ENCODE measurements around the gene KRTAP5-4.
"Not testable (repeated sequence)": the region's sequence is repeated elsewhere in the genome, so short reads cannot be mapped to it uniquely, and the experiment has no call there.

The KRTAP5-4 gene, protein sequence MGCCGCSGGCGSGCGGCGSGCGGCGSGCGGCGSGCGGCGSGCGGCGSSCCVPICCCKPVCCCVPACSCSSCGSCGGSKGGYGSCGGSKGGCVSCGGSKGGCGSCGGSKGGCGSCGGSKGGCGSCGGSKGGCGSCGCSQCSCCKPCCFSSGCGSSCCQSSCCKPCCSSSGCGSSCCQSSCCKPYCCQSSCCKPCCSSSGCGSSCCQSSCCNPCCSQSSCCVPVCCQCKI

GRCh38 chr11:1622086-1622485 lies at the start of gene KRTAP5-4:
Gene KRTAP5-4 (minus strand): TSS chr11:1622138. CDS start chr11:1622093, 45 bp downstream.
- DNase-seq, result no peak

GRCh38 chr11:1671658-1672057 lies 49.7 kb upstream of the KRTAP5-4 start:
- DNase-seq, result no peak

DNA sequence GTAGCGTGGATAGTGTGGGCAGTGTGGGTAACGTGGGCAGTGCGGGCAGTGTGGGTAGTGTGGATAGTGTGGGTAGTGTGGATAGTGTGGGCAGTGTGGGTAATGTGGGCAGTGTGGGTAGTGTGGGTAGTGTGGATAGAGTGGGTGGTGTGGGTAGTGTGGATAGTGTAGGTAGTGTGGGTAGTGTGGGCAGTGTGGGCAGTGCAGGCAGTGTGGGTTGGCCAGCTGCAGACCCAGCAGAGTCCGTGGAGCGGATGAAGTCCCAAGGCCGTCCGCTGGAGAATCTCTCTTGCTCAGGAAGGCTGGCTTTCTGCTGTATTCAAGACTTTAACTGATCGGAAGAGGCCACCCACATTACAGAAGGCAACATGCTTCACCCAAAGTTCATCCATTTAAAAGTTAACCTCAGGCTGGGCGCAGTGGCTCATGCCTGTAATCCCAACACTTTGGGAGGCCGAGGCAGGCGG lies 49.0 kb upstream of the KRTAP5-4 start:
- no peak for DNase-seq

DNA sequence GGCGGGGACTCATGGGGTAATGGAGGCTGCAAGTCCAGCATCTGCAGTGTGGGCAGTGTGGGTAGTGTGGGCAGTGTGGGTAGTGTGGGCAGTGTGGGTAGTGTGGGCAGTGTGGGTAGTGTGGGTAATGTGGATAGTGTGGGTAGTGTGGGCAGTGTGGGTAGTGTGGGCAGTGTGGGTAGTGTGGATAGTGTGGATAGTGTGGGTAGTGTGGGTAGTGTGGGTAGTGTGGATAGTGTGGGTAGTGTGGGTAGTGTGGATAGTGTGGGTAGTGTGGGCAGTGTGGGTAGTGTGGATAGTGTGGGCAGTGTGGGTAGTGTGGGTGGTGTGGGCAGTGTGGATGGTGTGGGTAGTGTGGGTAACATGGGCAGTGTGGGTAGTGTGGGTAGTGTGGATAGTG lies 48.5 kb upstream of the KRTAP5-4 start:
- DNase-seq, result not testable (repeated sequence)

DNA sequence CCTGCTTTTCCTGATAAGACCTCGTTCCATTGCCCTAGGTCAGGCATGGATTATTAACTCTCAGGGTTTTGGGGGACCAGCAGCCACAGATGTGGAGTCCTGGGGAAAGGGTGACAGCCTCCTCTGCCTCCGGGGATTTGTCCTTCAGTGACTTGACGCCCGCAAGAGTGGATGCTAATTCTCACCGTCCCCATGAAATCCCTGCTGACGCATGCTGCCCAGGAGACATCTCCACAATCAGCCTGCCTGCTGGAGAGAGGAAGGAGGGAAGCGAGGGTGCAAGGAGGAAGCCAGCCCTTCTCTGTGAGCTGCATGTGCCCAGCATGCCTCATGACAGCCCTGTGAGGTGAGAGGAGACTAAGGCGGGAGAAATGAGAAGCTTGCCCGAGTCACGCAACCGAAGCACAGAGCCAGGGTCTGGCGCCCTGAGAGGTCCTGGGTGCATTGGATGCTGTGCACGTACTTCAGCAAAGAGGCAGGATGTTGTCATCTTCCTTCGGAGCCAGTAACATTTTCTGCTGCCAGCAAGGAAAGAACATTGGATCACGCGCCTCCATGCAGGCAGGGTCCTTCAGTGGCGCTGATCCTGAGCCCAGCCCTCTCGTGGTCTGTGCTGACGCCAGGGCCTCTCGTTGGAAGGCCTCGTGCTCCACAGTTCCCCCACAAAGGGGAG lies 47.7 kb upstream of the KRTAP5-4 start:
- DNase-seq, result no peak

DNA sequence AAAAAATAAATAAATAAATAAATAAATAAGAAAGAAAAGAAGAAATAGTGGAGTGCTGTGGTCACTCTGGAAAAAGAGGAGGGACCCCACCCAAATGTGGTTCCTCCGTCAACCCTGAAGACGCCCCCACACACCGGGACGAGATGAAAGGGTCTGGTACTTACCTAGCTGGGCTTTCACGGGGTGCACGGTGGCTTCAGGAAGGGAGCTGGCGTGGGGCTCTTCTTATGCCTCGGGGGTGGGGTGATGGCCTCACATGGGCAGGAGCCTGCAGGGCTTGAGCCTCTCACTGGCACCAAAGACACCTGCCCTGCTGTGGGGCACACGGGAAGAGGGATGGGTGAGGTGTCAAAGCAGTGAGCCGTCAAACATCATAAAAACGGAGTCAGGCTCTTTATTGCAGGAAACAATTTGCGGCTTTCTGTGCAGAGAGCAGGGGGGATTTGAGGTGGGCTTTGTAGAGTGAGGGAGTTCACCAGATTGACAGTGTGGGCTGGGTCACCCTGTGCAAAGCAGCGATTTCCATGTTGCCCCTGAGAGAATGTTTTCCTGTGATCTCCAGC lies 47.1 kb upstream of the KRTAP5-4 start:
- no peak for DNase-seq

DNA sequence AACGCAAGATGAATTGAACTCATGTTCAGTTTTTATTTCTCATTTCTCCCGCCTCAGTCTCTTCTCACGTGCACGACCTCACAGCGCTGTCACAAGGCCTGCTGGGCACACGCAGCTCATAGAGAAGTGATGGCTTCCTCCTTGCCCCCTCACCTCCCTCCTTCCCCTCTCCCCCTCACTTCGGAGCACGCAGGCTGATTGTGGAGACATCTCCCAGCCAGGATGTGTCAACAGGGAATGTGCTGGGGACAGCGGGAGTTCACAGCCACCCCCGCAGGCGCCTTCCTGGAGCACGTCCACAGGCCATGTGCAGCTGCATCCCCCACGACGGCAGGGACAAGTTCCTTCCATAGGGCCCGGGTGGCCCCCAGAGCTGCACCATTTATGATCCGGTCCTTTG lies 46.0 kb upstream of the KRTAP5-4 start:
- no peak for DNase-seq

- DNase-seq, result no peak
Measured at GRCh38 chr11:1667121-1667850, 45.3 kb upstream of the KRTAP5-4 start.

DNA sequence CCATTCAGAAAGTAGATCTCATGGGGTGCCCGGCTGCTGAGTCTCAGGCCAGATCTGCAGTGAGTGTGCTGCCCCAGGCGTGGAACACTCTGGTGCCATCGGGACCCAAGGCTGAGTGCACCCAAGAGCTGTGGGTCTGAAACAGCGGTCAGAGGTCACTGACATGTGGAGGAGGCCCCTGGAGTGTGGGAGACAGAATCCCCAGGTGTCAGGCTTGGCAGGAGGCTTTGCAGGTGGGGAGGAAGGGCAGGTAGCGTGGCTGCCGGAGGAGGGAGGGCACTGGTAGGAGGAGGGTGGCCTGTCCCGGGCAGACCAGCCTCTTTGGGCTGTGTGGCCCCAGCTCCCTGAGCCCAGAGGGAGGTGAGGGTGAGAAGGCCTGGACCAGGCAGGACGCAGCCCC lies 43.4 kb upstream of the KRTAP5-4 start:
- no peak for DNase-seq

GRCh38 chr11:1662699-1663283 lies 40.9 kb upstream of the KRTAP5-4 start:
- not testable (repeated sequence) for DNase-seq

GRCh38 chr11:1661454-1662269 lies 39.7 kb upstream of the KRTAP5-4 start:
- DNase-seq, result not testable (repeated sequence)

- no peak for DNase-seq
Measured at GRCh38 chr11:1660111-1660867, 38.4 kb upstream of the KRTAP5-4 start.

GRCh38 chr11:1659506-1659905 lies 37.6 kb upstream of the KRTAP5-4 start:
- DNase-seq, result no peak

DNA sequence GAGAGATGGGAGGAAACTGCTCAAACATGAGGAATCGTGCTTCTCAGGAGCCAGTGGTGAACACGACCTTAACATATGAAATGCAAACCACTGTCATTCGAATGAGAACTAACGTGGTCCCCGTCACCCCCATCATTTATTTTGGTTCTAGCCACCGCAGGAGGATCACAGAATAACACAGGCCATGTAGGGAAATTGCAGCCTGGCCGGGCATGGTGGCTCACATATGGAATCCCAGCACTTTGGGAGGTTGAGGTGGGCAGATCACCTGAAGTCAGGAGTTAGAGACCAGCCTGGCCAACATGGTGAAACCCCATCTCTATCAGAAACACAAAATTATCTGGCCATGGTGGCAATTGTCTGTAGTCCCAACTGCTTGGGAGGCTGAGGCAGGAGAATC lies 34.7 kb upstream of the KRTAP5-4 start:
- no peak for DNase-seq

GRCh38 chr11:1656061-1656441 lies 34.1 kb upstream of the KRTAP5-4 start:
- DNase-seq, result no peak

- DNase-seq, result no peak
Measured at GRCh38 chr11:1655168-1656060, 33.5 kb upstream of the KRTAP5-4 start.

- no peak for DNase-seq
Measured at GRCh38 chr11:1654388-1655167, 32.6 kb upstream of the KRTAP5-4 start.

GRCh38 chr11:1653541-1654387 lies 31.8 kb upstream of the KRTAP5-4 start:
- DNase-seq, result no peak

All from NCI-H446 (cell line).